Endothelial cell of umbilical vein (primary cell): ENCODE measurements around the gene NT5C1B. TPM values are rescaled to one million over a fixed set of nuclear protein-coding genes. Genes with fewer than 3 reads are reported as not detected.

Experiments used
- BruUV-seq: library from RNA; stranded (reverse); fragments of 400-500 nt; replicated peaks from 2 replicates; lab custom pipeline; 2021; lab: Mats Ljungman, UMichigan
- CTCF ChIA-PET: fragments of 300-600, 350-600 bp; sonication (Branson Sonifier 250); formaldehyde crosslinking; loops from one replicate; lab custom pipeline; 2021; ENCODE audit warnings: antibody characterized with exemption, inconsistent platforms; lab: Charles Lee
- POLR2A ChIA-PET: fragments of 300-600, 350-600 bp; sonication (Branson Sonifier 250); formaldehyde crosslinking; loops from one replicate; lab custom pipeline; 2021; ENCODE audit warnings: antibody characterized with exemption, inconsistent platforms; lab: Charles Lee
- DNase-seq: peaks from one replicate; pipeline ENCODE4 v3.0.0-alpha.2; 2011; ENCODE audit warnings: low read depth, low spot score
- FAIRE-seq: peaks from 2 replicates; lab custom pipeline; 2011; peaks lifted over from hg19 to GRCh38; lab: Jason Lieb, UNC
- H2AFZ ChIP-seq: 2 replicates; pipeline ENCODE4 v1.6.0; 2012; ENCODE audit warnings: low read depth, low read length, control low read depth, inconsistent platforms
- H3K27ac ChIP-seq: 2 replicates; pipeline ENCODE4 v1.5.1; 2011; ENCODE audit warnings: low read depth, mild to moderate bottlenecking, control low read depth, low read length, moderate library complexity; ENCODE audit not compliant: insufficient read depth
- H3K27me3 ChIP-seq, 2 experiments: 2 replicates each; pipeline versions ENCODE4 v1.6.0 to v1.6.1; 2011; ENCODE audit warnings: low read length in 2 of 2, mixed read lengths in 1 of 2; ENCODE audit not compliant: control insufficient read depth in 2 of 2, insufficient read depth in 2 of 2
- H3K36me3 ChIP-seq, 2 experiments: 2 replicates in 1 of 2; 3 replicates in 1 of 2; pipeline ENCODE4 v1.5.1; 2011; ENCODE audit warnings: low read length in 2 of 2, mild to moderate bottlenecking in 1 of 2, moderate library complexity in 1 of 2; ENCODE audit not compliant: control insufficient read depth in 2 of 2, insufficient read depth in 2 of 2; ENCODE audit errors: extremely low read depth in 1 of 2
- H3K4me1 ChIP-seq: 3 replicates; pipeline ENCODE4 v1.5.1; 2011; ENCODE audit warnings: mild to moderate bottlenecking, low read length; ENCODE audit not compliant: control insufficient read depth, insufficient read depth; ENCODE audit errors: extremely low read depth
- H3K4me2 ChIP-seq: 2 replicates; pipeline ENCODE4 v1.6.1; 2011; ENCODE audit warnings: low read length, control low read depth, mixed read lengths; ENCODE audit not compliant: insufficient read depth
- H3K4me3 ChIP-seq, 3 experiments: fragments of 200-600 bp in 1 of 3; sonication (generic), shearing (Covaris generic) in 1 of 3; replicated peaks in 1 of 3; 2 replicates each; pipeline ENCODE4 v1.5.1; 2011 to 2016; ENCODE audit warnings: control low read depth in 3 of 3, low read length in 3 of 3, mild to moderate bottlenecking in 2 of 3, inconsistent platforms in 1 of 3, low read depth in 1 of 3, moderate library complexity in 1 of 3; ENCODE audit not compliant: insufficient read depth in 1 of 3
- H3K79me2 ChIP-seq: 2 replicates; pipeline ENCODE4 v1.6.0; 2012; ENCODE audit warnings: low read length, inconsistent platforms; ENCODE audit not compliant: control insufficient read depth, insufficient read depth
- H3K9ac ChIP-seq: replicated peaks from 2 replicates; pipeline ENCODE3; 2011; ENCODE audit warnings: low read length, control low read depth; ENCODE audit not compliant: insufficient read depth; ENCODE audit errors: extremely low read depth
- H3K9me1 ChIP-seq: replicated peaks from 3 replicates; pipeline ENCODE4 v1.6.0; 2011; ENCODE audit warnings: mild to moderate bottlenecking, low read length; ENCODE audit not compliant: control insufficient read depth, insufficient read depth; ENCODE audit errors: extremely low read depth
- H3K9me3 ChIP-seq: replicated peaks from 2 replicates; pipeline ENCODE4 v1.5.1; 2012; ENCODE audit warnings: low read length, inconsistent platforms; ENCODE audit not compliant: control insufficient read depth, insufficient read depth
- H4K20me1 ChIP-seq: replicated peaks from 2 replicates; pipeline ENCODE3; 2011; ENCODE audit warnings: mild to moderate bottlenecking, low read length; ENCODE audit not compliant: control insufficient read depth, insufficient read depth; ENCODE audit errors: extremely low read depth
- EZH2 ChIP-seq: IDR thresholded peaks from 2 replicates; pipeline ENCODE4 v1.6.1; 2012; ENCODE audit warnings: borderline replicate concordance, low read depth, mild to moderate bottlenecking, moderate library complexity, low read length, inconsistent platforms; ENCODE audit not compliant: severe bottlenecking
- FOS ChIP-seq: IDR thresholded peaks from 2 replicates; pipeline ENCODE4 v1.6.1; 2011; ENCODE audit warnings: mild to moderate bottlenecking, low read length, moderate library complexity, borderline replicate concordance; ENCODE audit not compliant: insufficient read depth
- GATA2 ChIP-seq: IDR thresholded peaks from 2 replicates; pipeline ENCODE4 v1.7.0; 2011; ENCODE audit warnings: low read depth, mild to moderate bottlenecking, moderate library complexity, mixed read lengths, low read length; ENCODE audit not compliant: insufficient read length, insufficient read depth
- JUN ChIP-seq: IDR thresholded peaks from 2 replicates; pipeline ENCODE4 v1.6.1; 2011; ENCODE audit warnings: borderline replicate concordance, low read depth; ENCODE audit not compliant: insufficient read length, insufficient read depth
- MYC ChIP-seq: IDR thresholded peaks from one replicate; pipeline ENCODE4 v1.6.1; 2011; ENCODE audit warnings: mild to moderate bottlenecking, low read depth, low read length
- POLR2A ChIP-seq: IDR thresholded peaks from 2 replicates; pipeline ENCODE4 v1.6.1; 2012; ENCODE audit warnings: low read depth, mild to moderate bottlenecking, control low read depth, low read length
- POLR2AphosphoS5 ChIP-seq: IDR thresholded peaks from 2 replicates; pipeline ENCODE4 v1.6.1; 2012; ENCODE audit warnings: low read depth, mild to moderate bottlenecking, control low read depth, low read length, moderate library complexity; ENCODE audit not compliant: insufficient read depth
- dilution Hi-C: fragments of 300-500 bp; cut with MboI; formaldehyde crosslinking; loops from one replicate; pipeline ENCODE4 v1.15.0; 2019; ENCODE audit warnings: low sequenced_read_pairs; ENCODE audit not compliant: extremely low pct_ligation_motif_present
- intact Hi-C: fragments of 100-400 bp; cut with micrococcal nuclease; formaldehyde crosslinking; loops from one replicate; pipeline ENCODE4 v1.10.0; 2022
- polyA plus RNA-seq, 4 experiments: library from polyadenylated mRNA; depleted of rRNA in 3 of 4; stranded (reverse) in 3 of 4; unstranded in 1 of 4; fragments of >200 nt; gene quantifications; 2 replicates each; pipeline versions ENCODE4 v1.2.1 to v1.2.3, GENCODE V29; 2011 to 2012; ENCODE audit warnings: missing spikeins in 1 of 4
- total RNA-seq: library from RNA; stranded (reverse); gene quantifications from 2 replicates; pipeline ENCODE4 v1.2.3, GENCODE V29; 2021
- TF ChIP-seq, protein P1 (sequence below), 2 donors: IDR thresholded peaks; 1 replicate in 1 of 2; 2 replicates in 1 of 2; pipeline ENCODE4 v1.5.1; 2011; ENCODE audit warnings: low read length in 2 of 2, mild to moderate bottlenecking in 2 of 2, moderate library complexity in 2 of 2, control low read depth in 1 of 2, inconsistent platforms in 1 of 2, low read depth in 1 of 2; ENCODE audit not compliant: insufficient read depth in 1 of 2; ENCODE audit errors: extremely low read depth in 1 of 2
- TF ChIP-seq, protein P2 (sequence below): IDR thresholded peaks from 2 replicates; pipeline ENCODE4 v1.6.1; 2011; ENCODE audit not compliant: insufficient read depth, insufficient read length

The NT5C1B gene
- total and polyA plus RNA-seq, 2 donors (not counting 3 experiments of a cell fraction or from before 2014, with no cell fraction given), result not detected

DNA sequence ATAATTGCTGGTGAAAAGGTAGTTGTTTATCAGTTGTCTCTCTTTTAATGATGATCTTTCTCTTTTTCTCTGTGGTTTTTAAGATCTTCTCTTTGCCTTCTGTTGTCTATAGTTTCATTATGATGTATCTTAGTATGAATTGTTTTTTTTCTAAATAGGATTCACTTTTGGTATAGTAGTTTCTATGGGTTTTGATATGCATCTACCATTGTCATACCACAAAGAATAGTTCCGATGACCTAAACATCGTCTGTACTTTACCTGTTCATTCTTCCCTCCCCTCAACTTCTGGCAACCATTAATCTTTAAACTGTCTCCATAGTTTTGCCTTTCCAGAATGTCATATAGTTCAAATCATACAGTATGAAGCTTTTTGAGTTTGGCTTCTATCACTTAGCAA lies 48.5 kb downstream of the NT5C1B start:
- no peaks in the 10 kb centered on the region for H3K36me3 ChIP-seq
- CTCF ChIA-PET, result no interaction called here
- no peaks in the 10 kb centered on the region for H3K9me3 ChIP-seq
- no peaks in the 10 kb centered on the region for H3K9me1 ChIP-seq
- no peak overlapping the region for H2AFZ ChIP-seq
- H3K4me2 ChIP-seq, result no peak overlapping the region
- BruUV-seq, result no TSS peak
- POLR2A ChIA-PET, result no interaction called here
- no peaks in the 10 kb centered on the region for H3K27me3 ChIP-seq
- DNase-seq (no peak), FAIRE-seq (no peak)
- TF ChIP-seq JUN, result no peak
- no peak for TF ChIP-seq POLR2AphosphoS5
- TF ChIP-seq EZH2, result no peak
- no peak for TF ChIP-seq GATA2
- no peak for TF ChIP-seq POLR2A
- TF ChIP-seq, protein P1, sequence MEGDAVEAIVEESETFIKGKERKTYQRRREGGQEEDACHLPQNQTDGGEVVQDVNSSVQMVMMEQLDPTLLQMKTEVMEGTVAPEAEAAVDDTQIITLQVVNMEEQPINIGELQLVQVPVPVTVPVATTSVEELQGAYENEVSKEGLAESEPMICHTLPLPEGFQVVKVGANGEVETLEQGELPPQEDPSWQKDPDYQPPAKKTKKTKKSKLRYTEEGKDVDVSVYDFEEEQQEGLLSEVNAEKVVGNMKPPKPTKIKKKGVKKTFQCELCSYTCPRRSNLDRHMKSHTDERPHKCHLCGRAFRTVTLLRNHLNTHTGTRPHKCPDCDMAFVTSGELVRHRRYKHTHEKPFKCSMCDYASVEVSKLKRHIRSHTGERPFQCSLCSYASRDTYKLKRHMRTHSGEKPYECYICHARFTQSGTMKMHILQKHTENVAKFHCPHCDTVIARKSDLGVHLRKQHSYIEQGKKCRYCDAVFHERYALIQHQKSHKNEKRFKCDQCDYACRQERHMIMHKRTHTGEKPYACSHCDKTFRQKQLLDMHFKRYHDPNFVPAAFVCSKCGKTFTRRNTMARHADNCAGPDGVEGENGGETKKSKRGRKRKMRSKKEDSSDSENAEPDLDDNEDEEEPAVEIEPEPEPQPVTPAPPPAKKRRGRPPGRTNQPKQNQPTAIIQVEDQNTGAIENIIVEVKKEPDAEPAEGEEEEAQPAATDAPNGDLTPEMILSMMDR (IDR thresholded peaks at IDR 0.05; ENCODE audit: extremely low read depth in 1 of 2, insufficient read depth in 1 of 2, low read depth in 1 of 2, low read length in 2 of 2), result no peak
- TF ChIP-seq, protein P2, sequence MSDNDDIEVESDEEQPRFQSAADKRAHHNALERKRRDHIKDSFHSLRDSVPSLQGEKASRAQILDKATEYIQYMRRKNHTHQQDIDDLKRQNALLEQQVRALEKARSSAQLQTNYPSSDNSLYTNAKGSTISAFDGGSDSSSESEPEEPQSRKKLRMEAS, result no peak
- no peak for TF ChIP-seq FOS
- no peak for TF ChIP-seq MYC
- no peak overlapping the region for H3K4me3 ChIP-seq
- no peak overlapping the region for H3K27ac ChIP-seq
- no peaks in the 10 kb centered on the region for H3K79me2 ChIP-seq
- intact Hi-C loops (no loop called here), dilution Hi-C loops (no loop called here)
- H3K9ac ChIP-seq, result no peak overlapping the region
- H3K4me1 ChIP-seq, result peaks cover 11% of the 10 kb centered on the region
- H4K20me1 ChIP-seq, result no peaks in the 10 kb centered on the region
